GM12872 (cell line): Measurements from ENCODE around the gene MBNL1.

ENCODE experiments used
- CTCF ChIP-seq: IDR thresholded peaks from 3 replicates; pipeline ENCODE4 v1.5.1; 2011; ENCODE audit warnings: low read depth, mild to moderate bottlenecking, low read length, moderate library complexity; ENCODE audit not compliant: insufficient read depth

The MBNL1 gene

GRCh38 chr3:152322756-152323155 lies 54.0 kb downstream of the MBNL1 start:
- no peak for TF ChIP-seq CTCF

- no peak for TF ChIP-seq CTCF
These were observed 55.1 kb downstream of the MBNL1 start for GRCh38 chr3:152323834-152324233.

- TF ChIP-seq CTCF, result no peak
These were observed 56.4 kb downstream of the MBNL1 start for GRCh38 chr3:152325136-152325535.

- TF ChIP-seq CTCF, result no peak
These were observed 58.5 kb downstream of the MBNL1 start for GRCh38 chr3:152327203-152327602.

GRCh38 chr3:152328841-152329240 lies 60.1 kb downstream of the MBNL1 start:
- TF ChIP-seq CTCF, result no peak

- TF ChIP-seq CTCF, result no peak
These were observed 61.8 kb downstream of the MBNL1 start for GRCh38 chr3:152330559-152330958.

GRCh38 chr3:152331018-152331541 lies 62.4 kb downstream of the MBNL1 start:
- no peak for TF ChIP-seq CTCF
